Central memory CD8-positive, alpha-beta T cell (primary cell): Measurements from ENCODE around the gene ASZ1.

ENCODE experiments used
- ATAC-seq: fragments of 150-1000 bp; cut with Tn5 transposase; replicated peaks from 2 replicates; pipeline ENCODE4 v1.10.0; 2022; ENCODE audit warnings: mild to moderate bottlenecking, moderate FRiP score, moderate number of reproducible peaks; ENCODE audit not compliant: poor library complexity, severe bottlenecking; ENCODE audit errors: extremely low read depth
- DNase-seq, 2 donors: peaks; one replicate each; pipeline ENCODE4 v3.0.0; 2021; ENCODE audit warnings: low spot score in 2 of 2
- H3K27ac Mint-ChIP-seq: one replicate; pipeline ENCODE4 v1.8.0; 2022; ENCODE audit warnings: low read depth, mild to moderate bottlenecking, moderate library complexity, mixed read lengths
- H3K27me3 Mint-ChIP-seq: one replicate; pipeline ENCODE4 v1.8.0; 2022; ENCODE audit warnings: mixed read lengths
- H3K36me3 Mint-ChIP-seq: one replicate; pipeline ENCODE4 v1.8.0; 2022; ENCODE audit warnings: mild to moderate bottlenecking, moderate library complexity, mixed read lengths; ENCODE audit not compliant: insufficient read depth
- H3K4me1 Mint-ChIP-seq: one replicate; pipeline ENCODE4 v1.8.0; 2022; ENCODE audit warnings: mixed read lengths
- H3K4me3 Mint-ChIP-seq: one replicate; pipeline ENCODE4 v1.8.0; 2022; ENCODE audit warnings: mild to moderate bottlenecking, moderate library complexity, mixed read lengths
- H3K9me3 Mint-ChIP-seq: one replicate; pipeline ENCODE4 v1.8.0; 2022; ENCODE audit warnings: mixed read lengths

Gene ASZ1

GRCh38 chr7:117395743-117396142, 31.6 kb downstream of the ASZ1 start:
- ATAC-seq: no peak
- Mint-ChIP-seq H3K27ac (no peak overlapping the region), H3K4me1 (no peaks in the 10 kb centered on the region), H3K36me3 (no peaks in the 10 kb centered on the region), H3K4me3 (no peak overlapping the region), H3K27me3 (no peaks in the 10 kb centered on the region), H3K9me3 (no peaks in the 10 kb centered on the region)
- DNase-seq: no peak

GRCh38 chr7:117393781-117394180, 33.5 kb downstream of the ASZ1 start:
- H3K27me3 Mint-ChIP-seq: no peaks in the 10 kb centered on the region
- H3K36me3 Mint-ChIP-seq: no peaks in the 10 kb centered on the region
- peaks cover 7% of the 10 kb centered on the region for H3K9me3 Mint-ChIP-seq
- H3K4me1 Mint-ChIP-seq: no peaks in the 10 kb centered on the region
- H3K27ac Mint-ChIP-seq: no peak overlapping the region
- DNase-seq (no peak), ATAC-seq (no peak)
- H3K4me3 Mint-ChIP-seq: no peak overlapping the region

GRCh38 chr7:117389871-117390270, 37.4 kb downstream of the ASZ1 start:
- H3K27ac Mint-ChIP-seq: no peak overlapping the region
- DNase-seq: no peak
- no peak overlapping the region for H3K4me3 Mint-ChIP-seq
- H3K4me1 Mint-ChIP-seq: no peaks in the 10 kb centered on the region
- H3K36me3 Mint-ChIP-seq: no peaks in the 10 kb centered on the region
- peaks cover 19% of the 10 kb centered on the region for H3K9me3 Mint-ChIP-seq
- no peaks in the 10 kb centered on the region for H3K27me3 Mint-ChIP-seq
- ATAC-seq: no peak

GRCh38 chr7:117386110-117386706, 41.1 kb downstream of the ASZ1 start:
- ATAC-seq (no peak), DNase-seq (no peak)
- Mint-ChIP-seq H3K27ac (no peak overlapping the region), H3K27me3 (no peaks in the 10 kb centered on the region), H3K9me3 (peaks cover 19% of the 10 kb centered on the region), H3K4me1 (no peaks in the 10 kb centered on the region), H3K4me3 (no peak overlapping the region), H3K36me3 (no peaks in the 10 kb centered on the region)

- ATAC-seq (no peak), DNase-seq (no peak)
- H3K27me3 Mint-ChIP-seq: no peaks in the 10 kb centered on the region
- no peaks in the 10 kb centered on the region for H3K36me3 Mint-ChIP-seq
- H3K4me1 Mint-ChIP-seq: no peaks in the 10 kb centered on the region
- H3K4me3 Mint-ChIP-seq: no peak overlapping the region
- H3K9me3 Mint-ChIP-seq: peaks cover 19% of the 10 kb centered on the region
- H3K27ac Mint-ChIP-seq: no peak overlapping the region
Measured at GRCh38 chr7:117385363-117386109, 41.8 kb downstream of the ASZ1 start.

- Mint-ChIP-seq H3K4me1 (no peaks in the 10 kb centered on the region), H3K27ac (no peak overlapping the region), H3K9me3 (peaks cover 18% of the 10 kb centered on the region), H3K27me3 (no peaks in the 10 kb centered on the region), H3K36me3 (no peaks in the 10 kb centered on the region), H3K4me3 (no peak overlapping the region)
- ATAC-seq (no peak), DNase-seq (no peak)
Measured at GRCh38 chr7:117384688-117385362, 42.5 kb downstream of the ASZ1 start.

- DNase-seq: no peak
- no peak overlapping the region for H3K4me3 Mint-ChIP-seq
- ATAC-seq: no peak
- no peaks in the 10 kb centered on the region for H3K27me3 Mint-ChIP-seq
- no peaks in the 10 kb centered on the region for H3K36me3 Mint-ChIP-seq
- peaks cover 11% of the 10 kb centered on the region for H3K9me3 Mint-ChIP-seq
- no peaks in the 10 kb centered on the region for H3K4me1 Mint-ChIP-seq
- H3K27ac Mint-ChIP-seq: no peak overlapping the region
Measured at GRCh38 chr7:117383483-117384189, 43.7 kb downstream of the ASZ1 start.

GRCh38 chr7:117383046-117383445, 44.2 kb downstream of the ASZ1 start:
- no peak overlapping the region for H3K27ac Mint-ChIP-seq
- H3K9me3 Mint-ChIP-seq: peaks cover 8% of the 10 kb centered on the region
- H3K4me3 Mint-ChIP-seq: no peak overlapping the region
- DNase-seq: no peak
- H3K4me1 Mint-ChIP-seq: no peaks in the 10 kb centered on the region
- no peak for ATAC-seq
- H3K27me3 Mint-ChIP-seq: no peaks in the 10 kb centered on the region
- H3K36me3 Mint-ChIP-seq: no peaks in the 10 kb centered on the region

- no peak overlapping the region for H3K4me3 Mint-ChIP-seq
- ATAC-seq (no peak), DNase-seq (no peak)
- H3K9me3 Mint-ChIP-seq: no peaks in the 10 kb centered on the region
- H3K27ac Mint-ChIP-seq: no peak overlapping the region
- no peaks in the 10 kb centered on the region for H3K27me3 Mint-ChIP-seq
- H3K36me3 Mint-ChIP-seq: no peaks in the 10 kb centered on the region
- no peaks in the 10 kb centered on the region for H3K4me1 Mint-ChIP-seq
Measured at GRCh38 chr7:117381362-117381761, 45.9 kb downstream of the ASZ1 start.

- H3K27me3 Mint-ChIP-seq: no peaks in the 10 kb centered on the region
- H3K9me3 Mint-ChIP-seq: peaks cover 5% of the 10 kb centered on the region
- DNase-seq (no peak), ATAC-seq (no peak)
- no peaks in the 10 kb centered on the region for H3K4me1 Mint-ChIP-seq
- no peak overlapping the region for H3K27ac Mint-ChIP-seq
- H3K4me3 Mint-ChIP-seq: no peak overlapping the region
- no peaks in the 10 kb centered on the region for H3K36me3 Mint-ChIP-seq
Measured at GRCh38 chr7:117375380-117375779, 51.9 kb downstream of the ASZ1 start.

GRCh38 chr7:117372073-117372472, 55.2 kb downstream of the ASZ1 start:
- no peaks in the 10 kb centered on the region for H3K27me3 Mint-ChIP-seq
- H3K27ac Mint-ChIP-seq: no peak overlapping the region
- no peak for ATAC-seq
- no peaks in the 10 kb centered on the region for H3K4me1 Mint-ChIP-seq
- H3K36me3 Mint-ChIP-seq: no peaks in the 10 kb centered on the region
- H3K9me3 Mint-ChIP-seq: peaks cover 5% of the 10 kb centered on the region
- H3K4me3 Mint-ChIP-seq: no peak overlapping the region
- DNase-seq: no peak

GRCh38 chr7:117364339-117365080, 62.8 kb downstream of the ASZ1 start:
- Mint-ChIP-seq H3K4me3 (no peak overlapping the region), H3K27ac (no peak overlapping the region), H3K36me3 (no peaks in the 10 kb centered on the region), H3K4me1 (no peaks in the 10 kb centered on the region), H3K27me3 (no peaks in the 10 kb centered on the region), H3K9me3 (peaks cover 6% of the 10 kb centered on the region)
- ATAC-seq (no peak), DNase-seq (no peak)
